Neural cell (in vitro differentiated cells): ENCODE data around the gene NFE2L3. TPM values are rescaled to one million over a fixed set of nuclear protein-coding genes. Genes with fewer than 3 reads are reported as not detected.

ENCODE experiments used
- H2AFZ ChIP-seq: fragments of 200-600, 300-800 bp; sonication (generic), shearing (Covaris generic); 2 replicates; pipeline ENCODE4 v1.6.0; 2014; ENCODE audit warnings: low read depth, mild to moderate bottlenecking, antibody characterized with exemption, low read length, moderate library complexity
- H3F3A ChIP-seq: fragments of 200-600 bp; shearing (Covaris generic); 2 replicates; pipeline ENCODE4 v1.6.1; 2016; ENCODE audit warnings: mild to moderate bottlenecking, moderate library complexity, mixed read lengths, antibody characterized with exemption, low read length; ENCODE audit not compliant: insufficient read depth, poor library complexity, severe bottlenecking
- H3K27ac ChIP-seq: fragments of 200-600, 300-800 bp; sonication (generic), shearing (Covaris generic); 2 replicates; pipeline ENCODE4 v1.5.1; 2014; ENCODE audit warnings: mild to moderate bottlenecking, low read length, moderate library complexity
- H3K27me3 ChIP-seq: fragments of 300-800, 200-600 bp; sonication (generic), shearing (Covaris generic); 2 replicates; pipeline ENCODE4 v1.6.0; 2014; ENCODE audit warnings: mild to moderate bottlenecking, low read depth, low read length, moderate library complexity; ENCODE audit not compliant: insufficient read depth
- H3K36me3 ChIP-seq: fragments of 300-800, 200-600 bp; sonication (generic), shearing (Covaris generic); 2 replicates; pipeline ENCODE4 v1.5.1; 2014; ENCODE audit warnings: mild to moderate bottlenecking, antibody characterized with exemption, low read length, moderate library complexity; ENCODE audit not compliant: insufficient read depth
- H3K4me2 ChIP-seq: fragments of 300-800, 200-600 bp; sonication (generic), shearing (Covaris generic); 2 replicates; pipeline ENCODE4 v1.6.0; 2014; ENCODE audit warnings: mild to moderate bottlenecking, low read length
- H3K4me3 ChIP-seq: fragments of 300-800, 200-600 bp; sonication (generic), shearing (Covaris generic); 2 replicates; pipeline ENCODE4 v1.5.1; 2014; ENCODE audit warnings: mild to moderate bottlenecking, low read length, moderate library complexity
- H3K79me2 ChIP-seq: fragments of 200-600 bp; shearing (Covaris generic); replicated peaks from 2 replicates; pipeline ENCODE4 v1.6.0; 2014; ENCODE audit warnings: mild to moderate bottlenecking, low read length, moderate library complexity; ENCODE audit not compliant: insufficient read depth
- H3K9ac ChIP-seq: fragments of 300-800, 200-600 bp; sonication (generic), shearing (Covaris generic); 2 replicates; pipeline ENCODE4 v1.6.1; 2016; ENCODE audit warnings: mild to moderate bottlenecking, low read length, mixed read lengths
- H3K9me2 ChIP-seq: fragments of 200-600 bp; shearing (Covaris generic); 2 replicates; pipeline ENCODE4 v1.6.1; 2016; ENCODE audit warnings: mild to moderate bottlenecking, low read length, mixed read lengths; ENCODE audit not compliant: insufficient read depth
- H3K9me3 ChIP-seq: fragments of 200-600, 300-800 bp; sonication (generic), shearing (Covaris generic); 2 replicates; pipeline ENCODE4 v1.6.1; 2016; ENCODE audit warnings: mild to moderate bottlenecking, mixed run types, low read length, moderate library complexity, mixed read lengths
- H4K20me1 ChIP-seq: fragments of 200-600 bp; shearing (Covaris generic); 2 replicates; pipeline ENCODE4 v1.6.1; 2016; ENCODE audit warnings: mild to moderate bottlenecking, mixed run types; ENCODE audit not compliant: insufficient read depth
- CTCF ChIP-seq: fragments of 450-650 bp; IDR thresholded peaks from 2 replicates; pipeline ENCODE4 v1.5.1; 2014; ENCODE audit warnings: antibody characterized with exemption, mild to moderate bottlenecking, moderate library complexity; ENCODE audit not compliant: poor library complexity, severe bottlenecking
- EP300 ChIP-seq: fragments of 450-650 bp; conservative IDR thresholded peaks from 2 replicates; pipeline ENCODE4 v1.6.1; 2014; ENCODE audit warnings: antibody characterized with exemption, mild to moderate bottlenecking, moderate library complexity; ENCODE audit not compliant: poor library complexity, severe bottlenecking
- EZH2 ChIP-seq: fragments of 200-600, 300-800 bp; shearing (Covaris generic), sonication (generic); IDR thresholded peaks from 2 replicates; pipeline ENCODE4 v1.6.1; 2014; ENCODE audit warnings: antibody characterized with exemption, low read length, borderline replicate concordance, mild to moderate bottlenecking; ENCODE audit not compliant: insufficient read depth, poor library complexity, severe bottlenecking
- MXI1 ChIP-seq: fragments of 450-650 bp; conservative IDR thresholded peaks from 2 replicates; pipeline ENCODE4 v1.6.1; 2014; ENCODE audit warnings: antibody characterized with exemption, mild to moderate bottlenecking; ENCODE audit not compliant: poor library complexity, severe bottlenecking
- POLR2AphosphoS5 ChIP-seq: IDR thresholded peaks from 2 replicates; pipeline ENCODE4 v1.6.1; 2012
- RAD21 ChIP-seq: fragments of 450-650 bp; conservative IDR thresholded peaks from 2 replicates; pipeline ENCODE4 v1.6.1; 2014; ENCODE audit warnings: antibody characterized with exemption, mild to moderate bottlenecking, moderate library complexity
- SMC3 ChIP-seq: fragments of 450-650 bp; conservative IDR thresholded peaks from 2 replicates; pipeline ENCODE4 v1.6.1; 2014; ENCODE audit warnings: antibody characterized with exemption, mild to moderate bottlenecking, moderate library complexity; ENCODE audit not compliant: poor library complexity
- TAF1 ChIP-seq: IDR thresholded peaks from 2 replicates; pipeline ENCODE4 v1.6.1; 2012; ENCODE audit warnings: low read depth
- polyA plus RNA-seq: library from polyadenylated mRNA; depleted of rRNA; stranded (reverse); fragments of >200 nt; gene quantifications from 2 replicates; pipeline ENCODE4 v1.2.3, GENCODE V29; 2014
- TF ChIP-seq, protein P1 (sequence below): IDR thresholded peaks from 2 replicates; pipeline ENCODE4 v1.6.1; 2012; ENCODE audit warnings: borderline replicate concordance

The NFE2L3 gene
- polyA plus RNA-seq, 1 donor from 2014 or later: 2.9 TPM

DNA sequence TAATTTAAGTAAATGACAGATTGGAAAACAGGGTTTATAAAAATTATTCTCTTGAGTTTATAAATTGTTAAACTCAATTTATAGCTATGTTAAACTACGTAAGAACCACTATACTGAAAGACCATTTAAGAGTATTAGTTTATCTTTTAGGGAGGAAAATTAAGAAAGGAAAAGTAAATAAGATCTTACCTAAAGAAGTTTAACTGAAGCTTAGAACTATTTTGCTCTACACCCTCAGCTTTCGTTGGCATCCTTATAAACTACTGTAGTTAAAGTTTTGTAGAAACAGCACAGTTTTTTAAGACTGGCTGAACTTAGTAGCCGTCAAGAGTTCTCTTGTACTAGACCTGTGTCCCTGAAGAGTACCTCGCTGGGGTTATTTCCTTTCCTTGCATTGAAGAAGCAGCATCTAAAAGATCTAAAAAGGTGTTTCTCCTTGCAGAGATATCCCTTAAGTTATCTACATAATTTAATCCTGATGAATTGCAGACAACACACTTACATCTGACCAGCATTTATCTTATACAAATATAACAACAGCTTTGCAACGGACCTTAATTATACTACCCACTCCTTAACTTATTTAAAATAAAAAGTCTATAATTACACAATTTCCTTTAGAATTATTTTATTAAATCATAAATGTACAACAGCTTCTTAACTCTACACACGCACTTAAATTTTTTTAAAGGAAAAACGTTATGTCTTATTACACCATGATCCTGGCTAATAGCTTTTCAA lies 39.4 kb downstream of the NFE2L3 start:
- Histone ChIP-seq H3K9me3 (no peaks in the 10 kb centered on the region), H4K20me1 (peaks cover 38% of the 10 kb centered on the region), H3K4me3 (no peak overlapping the region), H3F3A (no peaks in the 10 kb centered on the region), H3K36me3 (peaks cover 48% of the 10 kb centered on the region), H3K27ac (no peak overlapping the region), H3K4me2 (no peak overlapping the region), H2AFZ (no peak overlapping the region), H3K27me3 (no peaks in the 10 kb centered on the region), H3K9me2 (peaks cover 3% of the 10 kb centered on the region), H3K79me2 (peaks cover 50% of the 10 kb centered on the region), H3K9ac (no peak overlapping the region)
- no peak for TF ChIP-seq RAD21

GRCh38 chr7:26191974-26192479 lies 40.0 kb downstream of the NFE2L3 start:
- Histone ChIP-seq H3F3A (no peaks in the 10 kb centered on the region), H3K79me2 (peaks cover 56% of the 10 kb centered on the region), H3K4me3 (no peak overlapping the region), H3K36me3 (peaks cover 49% of the 10 kb centered on the region), H3K27ac (no peak overlapping the region), H3K9me3 (no peaks in the 10 kb centered on the region), H3K9me2 (peaks cover 3% of the 10 kb centered on the region), H2AFZ (no peak overlapping the region), H4K20me1 (peaks cover 43% of the 10 kb centered on the region), H3K27me3 (no peaks in the 10 kb centered on the region), H3K4me2 (no peak overlapping the region), H3K9ac (no peak overlapping the region)
- TF ChIP-seq SMC3 (no peak), TAF1 (no peak), EP300 (no peak), RAD21 (no peak), MXI1 (no peak), CTCF (no peak), POLR2AphosphoS5 (no peak), EZH2 (no peak)
- TF ChIP-seq, protein P1, sequence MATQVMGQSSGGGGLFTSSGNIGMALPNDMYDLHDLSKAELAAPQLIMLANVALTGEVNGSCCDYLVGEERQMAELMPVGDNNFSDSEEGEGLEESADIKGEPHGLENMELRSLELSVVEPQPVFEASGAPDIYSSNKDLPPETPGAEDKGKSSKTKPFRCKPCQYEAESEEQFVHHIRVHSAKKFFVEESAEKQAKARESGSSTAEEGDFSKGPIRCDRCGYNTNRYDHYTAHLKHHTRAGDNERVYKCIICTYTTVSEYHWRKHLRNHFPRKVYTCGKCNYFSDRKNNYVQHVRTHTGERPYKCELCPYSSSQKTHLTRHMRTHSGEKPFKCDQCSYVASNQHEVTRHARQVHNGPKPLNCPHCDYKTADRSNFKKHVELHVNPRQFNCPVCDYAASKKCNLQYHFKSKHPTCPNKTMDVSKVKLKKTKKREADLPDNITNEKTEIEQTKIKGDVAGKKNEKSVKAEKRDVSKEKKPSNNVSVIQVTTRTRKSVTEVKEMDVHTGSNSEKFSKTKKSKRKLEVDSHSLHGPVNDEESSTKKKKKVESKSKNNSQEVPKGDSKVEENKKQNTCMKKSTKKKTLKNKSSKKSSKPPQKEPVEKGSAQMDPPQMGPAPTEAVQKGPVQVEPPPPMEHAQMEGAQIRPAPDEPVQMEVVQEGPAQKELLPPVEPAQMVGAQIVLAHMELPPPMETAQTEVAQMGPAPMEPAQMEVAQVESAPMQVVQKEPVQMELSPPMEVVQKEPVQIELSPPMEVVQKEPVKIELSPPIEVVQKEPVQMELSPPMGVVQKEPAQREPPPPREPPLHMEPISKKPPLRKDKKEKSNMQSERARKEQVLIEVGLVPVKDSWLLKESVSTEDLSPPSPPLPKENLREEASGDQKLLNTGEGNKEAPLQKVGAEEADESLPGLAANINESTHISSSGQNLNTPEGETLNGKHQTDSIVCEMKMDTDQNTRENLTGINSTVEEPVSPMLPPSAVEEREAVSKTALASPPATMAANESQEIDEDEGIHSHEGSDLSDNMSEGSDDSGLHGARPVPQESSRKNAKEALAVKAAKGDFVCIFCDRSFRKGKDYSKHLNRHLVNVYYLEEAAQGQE: no peak
